ENCODE measurements around the gene NXPH3.
"Not testable (repeated sequence)": the region's sequence is repeated elsewhere in the genome, so short reads cannot be mapped to it uniquely, and the experiment has no call there.

NXPH3 gene

DNA sequence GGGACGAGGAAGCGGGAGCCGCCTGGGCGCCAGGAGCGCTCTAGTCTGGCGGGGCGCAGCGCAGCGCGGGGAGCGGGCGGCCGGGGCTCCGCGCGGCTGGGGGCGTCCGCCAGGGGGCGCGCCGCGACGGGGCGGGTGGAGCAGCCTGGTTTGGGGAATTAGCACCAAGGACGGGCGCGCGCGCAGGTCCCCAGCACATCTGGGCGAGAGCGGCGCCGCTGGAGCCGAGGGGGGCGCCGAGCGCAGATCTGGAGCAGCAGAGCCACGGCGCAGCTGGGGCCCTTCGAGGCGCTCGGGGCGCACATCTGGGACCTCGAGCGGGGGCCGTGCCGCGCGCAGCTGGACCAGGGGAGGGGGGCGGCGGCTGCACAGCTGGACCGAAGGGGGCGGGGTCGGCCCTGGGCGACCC is at the start of gene NXPH3:
NXPH3 (plus strand) TSS at position 193 of the 409 bp plus-strand sequence. CDS start 349 bp downstream, outside the sequence.
- peak; percentile 73 for DNase-seq

DNA sequence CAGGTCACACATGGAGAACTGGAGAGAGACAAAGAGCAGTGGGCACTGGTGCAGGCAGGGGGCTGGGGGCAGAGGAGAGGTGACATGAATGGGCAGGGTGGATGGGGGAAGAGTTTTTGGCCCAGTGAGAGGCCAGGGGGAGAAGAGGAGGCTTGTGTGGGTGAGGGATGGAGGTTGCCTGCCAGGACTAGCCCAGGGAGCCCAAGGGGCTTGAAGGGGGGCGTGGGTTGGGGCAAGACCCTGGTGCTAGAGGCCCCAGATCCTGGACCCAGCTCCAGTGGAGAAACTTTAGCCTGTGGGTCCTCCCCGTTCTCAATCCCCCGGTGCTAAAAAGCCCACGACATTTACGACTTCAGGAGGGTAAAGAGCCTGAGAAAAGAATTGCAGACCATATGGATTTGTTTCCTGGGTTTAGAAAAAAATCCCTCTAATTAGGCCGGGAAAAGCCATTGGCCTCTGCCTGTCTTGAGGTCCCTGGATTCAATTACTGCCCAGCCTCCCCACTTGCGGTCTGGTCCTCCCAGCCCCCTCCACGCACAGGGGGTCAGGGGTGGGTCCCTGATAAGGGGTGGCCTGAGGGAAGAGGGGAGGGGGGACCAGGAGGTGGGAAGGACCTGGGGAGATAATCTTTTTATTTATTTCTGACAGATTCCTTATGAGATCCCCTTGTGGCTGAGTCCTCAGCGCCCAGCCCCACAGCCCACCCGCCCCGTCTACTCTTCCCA is 47.6 kb upstream of the NXPH3 start:
- no peak for DNase-seq

GRCh38 chr17:49528966-49529365 is 46.7 kb upstream of the NXPH3 start:
- DNase-seq, result no peak

DNA sequence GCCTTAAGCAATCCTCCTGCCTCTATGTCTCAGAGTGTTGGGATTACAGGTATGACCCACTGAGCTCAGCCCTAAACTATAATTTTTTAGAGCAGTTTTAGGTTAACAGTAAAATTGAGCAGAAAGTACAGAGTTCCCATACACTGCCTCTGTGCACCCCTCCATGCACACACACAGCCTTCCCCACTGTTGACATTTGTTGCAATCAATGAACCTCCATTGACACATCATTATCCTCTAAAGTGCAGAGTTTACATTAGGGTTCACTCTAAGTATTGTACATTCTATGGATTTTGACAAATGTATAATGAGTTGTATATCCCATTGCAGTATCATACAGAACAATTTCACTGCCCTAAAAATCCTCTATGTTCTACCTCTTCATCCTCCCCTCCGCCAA is 45.6 kb upstream of the NXPH3 start:
- no peak for DNase-seq

DNA sequence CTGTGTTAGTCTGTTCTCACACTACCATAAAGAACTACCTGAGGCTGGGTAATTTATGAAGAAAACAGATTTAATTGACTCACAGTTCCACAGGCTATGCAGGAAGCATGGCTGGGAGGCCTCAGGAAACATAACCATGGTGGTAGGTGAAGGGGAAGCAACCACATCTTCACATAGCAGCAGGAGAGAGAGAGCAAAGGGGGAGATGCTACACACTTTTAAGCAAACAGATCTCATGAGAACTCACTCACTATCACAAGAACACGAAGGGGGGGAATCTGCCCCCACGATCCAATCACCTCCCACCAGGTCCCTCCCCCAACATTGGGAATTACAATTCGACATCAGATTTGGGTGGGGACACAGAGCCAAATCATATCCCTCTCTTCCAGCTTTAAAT is 31.8 kb upstream of the NXPH3 start:
- DNase-seq, result no peak

DNA sequence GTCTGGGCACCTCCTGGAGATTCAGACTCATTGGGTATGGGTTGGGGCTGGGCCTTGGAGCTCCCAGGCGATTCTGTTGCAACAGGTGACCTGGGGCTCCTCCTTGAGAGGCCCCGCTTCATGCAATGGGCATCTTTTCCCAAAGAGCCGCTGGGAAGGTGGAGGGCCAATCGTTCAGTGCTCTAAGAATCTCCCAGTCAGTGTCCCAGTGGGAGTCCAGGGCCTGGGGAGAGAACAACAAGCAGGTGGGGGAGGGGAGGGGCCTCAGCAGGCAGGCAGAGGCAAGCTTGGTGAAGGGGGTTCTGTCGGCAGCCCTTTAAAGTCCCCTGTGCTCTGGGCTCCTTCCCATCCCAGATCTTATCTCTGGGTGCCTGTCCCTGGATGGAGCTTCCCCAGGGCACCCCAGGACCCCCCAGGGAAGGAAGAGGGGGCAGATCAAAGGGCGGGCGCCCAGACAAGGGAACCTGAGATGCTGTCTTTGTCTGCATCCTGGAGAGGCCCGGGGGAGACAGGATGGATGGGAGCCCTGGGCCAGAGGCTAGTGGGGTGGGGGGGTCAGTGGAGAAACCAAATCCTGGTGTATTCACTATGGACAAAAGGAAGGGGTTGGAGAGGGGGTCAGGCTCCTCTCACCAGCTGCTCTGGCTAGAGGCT is 30.5 kb upstream of the NXPH3 start:
- no peak for DNase-seq

GRCh38 chr17:49545806-49546545 is 29.7 kb upstream of the NXPH3 start:
- no peak for DNase-seq

DNA sequence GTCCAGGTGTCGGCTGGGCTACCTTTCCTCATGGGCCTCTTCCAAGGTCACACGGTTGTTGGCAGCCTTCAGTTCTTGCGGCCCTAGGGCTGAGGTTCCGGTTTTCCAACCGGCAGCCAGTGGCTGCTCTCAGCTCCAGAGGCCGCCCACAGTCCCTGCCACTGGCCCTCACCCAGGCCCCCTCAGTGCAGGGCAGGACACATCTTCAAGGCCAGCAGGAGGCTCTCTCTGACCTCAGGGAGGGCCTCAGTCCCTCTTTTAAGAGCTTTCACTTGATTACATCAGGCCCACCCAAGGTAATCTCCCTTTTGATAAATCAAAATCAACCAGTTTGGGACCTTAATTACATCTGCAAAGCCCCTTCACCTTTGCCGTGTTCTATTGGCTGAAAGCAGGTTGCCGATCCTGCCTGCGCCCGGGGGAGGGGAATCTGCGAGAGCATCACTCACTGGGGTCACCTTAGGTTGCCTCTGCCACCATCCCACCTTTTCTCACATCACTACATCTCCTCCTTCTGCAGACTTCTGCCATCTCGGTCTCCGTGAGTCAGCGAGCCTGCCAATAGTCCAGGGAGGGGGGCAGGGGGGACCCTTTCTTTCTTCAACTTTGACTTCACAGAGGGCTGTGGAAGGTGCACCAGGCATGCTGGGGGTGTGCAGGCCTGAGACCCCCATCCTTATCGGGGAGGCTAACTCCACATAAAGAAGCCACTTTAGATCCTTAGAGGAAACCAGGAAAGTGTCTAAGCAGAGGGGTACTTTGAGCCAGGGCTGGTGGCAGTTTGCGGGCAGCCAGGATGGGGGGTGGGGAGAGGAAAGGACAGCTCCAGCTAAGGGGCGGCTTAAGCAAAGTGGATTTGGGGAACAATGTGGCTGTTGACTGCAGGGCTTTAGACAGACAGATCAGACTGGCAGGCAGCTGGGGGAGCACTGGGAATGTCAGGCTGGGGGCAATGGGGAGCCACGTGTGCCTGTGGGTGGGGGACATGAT is 28.8 kb upstream of the NXPH3 start:
- DNase-seq, result no peak

- no peak for DNase-seq
Measured at GRCh38 chr17:49547566-49547965, 28.1 kb upstream of the NXPH3 start.

DNA sequence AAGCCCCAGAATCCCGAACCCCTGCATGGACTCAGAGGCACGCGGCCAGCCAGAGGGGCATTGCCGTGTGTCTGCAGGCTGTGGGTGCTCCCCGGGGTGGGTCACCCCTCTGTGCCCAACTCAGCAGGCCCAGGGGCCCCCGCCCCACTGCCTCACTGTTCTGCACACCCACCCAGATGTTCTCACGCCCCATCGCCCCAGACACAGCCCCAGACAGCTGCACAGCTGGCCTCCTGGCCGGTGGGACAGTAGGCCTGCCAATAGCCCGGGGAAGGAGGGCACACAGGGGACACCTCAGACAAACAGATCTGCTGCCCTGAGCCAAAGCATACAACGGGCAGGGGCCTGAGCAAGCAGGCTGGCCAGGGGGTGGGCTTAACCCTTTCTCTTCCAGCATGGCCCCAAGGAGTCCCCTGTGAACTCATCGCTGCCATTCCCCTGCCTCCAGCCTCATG is 27.6 kb upstream of the NXPH3 start:
- no peak for DNase-seq

DNA sequence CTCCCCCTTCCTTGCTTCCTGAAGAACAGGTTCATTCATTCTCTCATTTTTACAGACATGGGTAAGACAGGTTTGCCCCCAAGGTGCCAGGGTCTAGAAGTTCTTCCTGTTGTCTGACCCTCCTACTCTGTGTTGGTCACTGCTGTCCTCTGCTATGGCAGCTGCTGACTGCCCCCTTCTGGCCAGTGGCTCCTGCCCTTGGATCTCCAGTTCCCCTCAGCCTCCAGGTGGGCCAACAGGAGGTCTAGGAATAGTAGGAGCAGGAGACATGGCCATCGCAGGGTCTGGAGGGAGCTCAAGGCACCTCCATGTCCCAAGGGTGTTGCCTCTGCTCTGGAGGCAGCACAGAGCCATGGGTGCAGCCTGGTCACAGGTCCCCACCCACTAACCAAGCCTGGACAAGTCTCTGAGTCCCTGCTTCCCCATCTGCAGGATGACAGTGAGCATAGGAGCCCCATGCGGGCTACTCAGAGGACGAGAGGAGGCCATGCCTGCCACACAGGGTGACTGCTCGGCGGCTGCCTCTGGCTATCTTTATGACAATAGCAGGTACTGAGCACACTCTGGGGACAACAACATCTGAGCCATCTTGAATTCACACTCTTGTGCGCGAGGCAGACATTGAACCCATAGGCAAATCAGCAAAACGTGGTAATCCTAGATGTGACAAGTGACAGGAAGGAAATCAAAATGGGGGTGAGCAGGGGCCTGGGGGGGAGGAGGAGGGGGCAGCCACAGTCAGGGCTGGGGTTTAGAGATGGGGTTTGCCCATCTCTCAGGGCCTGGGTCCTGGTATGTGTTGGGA is 27.0 kb upstream of the NXPH3 start:
- DNase-seq, result peak; percentile 24

- no peak for DNase-seq
Measured at GRCh38 chr17:49549311-49549605, 26.4 kb upstream of the NXPH3 start.

DNA sequence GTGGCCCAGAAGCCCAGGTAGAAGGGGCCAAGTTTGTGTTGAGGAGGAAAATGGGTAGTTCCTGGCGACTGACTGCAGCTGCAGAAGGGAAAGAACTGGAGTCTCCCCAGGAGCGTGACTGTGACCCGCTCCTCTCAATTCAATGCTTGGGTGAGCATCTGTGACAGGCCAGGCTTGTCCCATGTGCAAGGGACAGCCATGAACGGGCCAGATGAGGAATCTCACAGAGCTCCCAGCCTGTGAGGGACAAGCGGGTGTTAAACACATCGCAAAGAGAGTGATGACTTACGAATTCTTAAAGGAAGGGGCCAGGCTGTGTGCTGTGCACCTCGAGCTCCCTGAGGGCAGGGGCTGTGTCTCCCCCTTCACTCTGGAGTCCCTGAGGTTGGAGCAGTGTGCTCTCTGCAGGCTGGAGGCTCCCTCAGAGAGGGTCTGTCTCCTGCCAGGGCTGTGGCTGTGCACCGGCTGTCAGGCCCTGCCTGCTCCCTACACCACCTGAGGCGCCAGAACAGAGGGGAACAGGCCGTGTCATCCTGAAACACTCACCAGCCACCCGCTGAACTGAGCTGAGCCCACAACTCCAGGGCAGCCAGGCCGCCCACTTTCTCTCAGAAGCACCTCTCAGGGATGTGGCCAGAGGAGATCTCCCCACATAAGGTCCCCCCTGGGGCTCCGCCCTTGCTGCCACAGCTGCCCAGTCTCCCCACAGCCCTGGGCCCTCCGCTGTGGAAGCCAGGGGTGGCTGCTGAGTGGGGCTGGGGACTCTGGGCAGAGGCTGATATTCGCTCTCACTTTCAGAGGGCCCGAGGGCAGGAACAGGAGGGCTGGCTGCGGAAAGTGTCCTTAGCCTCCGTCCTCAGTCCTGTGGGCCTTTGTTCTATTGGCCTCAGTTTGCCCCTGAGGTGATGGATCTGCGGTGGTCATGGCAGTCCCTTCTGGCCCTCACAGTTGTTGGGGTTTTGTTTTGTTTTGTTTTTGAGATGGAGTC is 25.7 kb upstream of the NXPH3 start:
- no peak for DNase-seq

DNA sequence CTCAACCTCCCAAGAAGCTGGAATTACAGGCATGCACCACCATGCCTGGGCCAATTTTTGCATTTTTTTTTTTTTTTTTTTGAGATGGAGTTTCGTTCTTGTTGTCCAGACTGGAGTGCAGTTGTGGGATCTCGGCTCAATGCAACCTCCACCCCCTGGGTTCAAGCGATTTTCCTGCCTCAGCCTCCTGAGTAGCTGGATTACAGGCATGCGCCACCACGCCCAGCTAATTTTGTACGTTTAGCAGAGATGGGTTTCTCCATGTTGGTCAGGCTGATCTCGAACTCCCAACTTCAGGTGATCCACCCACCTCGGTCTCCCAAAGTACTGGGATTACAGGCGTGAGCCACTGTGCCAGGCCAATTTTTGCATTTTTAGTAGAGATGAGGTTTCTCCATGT is 24.9 kb upstream of the NXPH3 start:
- DNase-seq, result not testable (repeated sequence)

DNA sequence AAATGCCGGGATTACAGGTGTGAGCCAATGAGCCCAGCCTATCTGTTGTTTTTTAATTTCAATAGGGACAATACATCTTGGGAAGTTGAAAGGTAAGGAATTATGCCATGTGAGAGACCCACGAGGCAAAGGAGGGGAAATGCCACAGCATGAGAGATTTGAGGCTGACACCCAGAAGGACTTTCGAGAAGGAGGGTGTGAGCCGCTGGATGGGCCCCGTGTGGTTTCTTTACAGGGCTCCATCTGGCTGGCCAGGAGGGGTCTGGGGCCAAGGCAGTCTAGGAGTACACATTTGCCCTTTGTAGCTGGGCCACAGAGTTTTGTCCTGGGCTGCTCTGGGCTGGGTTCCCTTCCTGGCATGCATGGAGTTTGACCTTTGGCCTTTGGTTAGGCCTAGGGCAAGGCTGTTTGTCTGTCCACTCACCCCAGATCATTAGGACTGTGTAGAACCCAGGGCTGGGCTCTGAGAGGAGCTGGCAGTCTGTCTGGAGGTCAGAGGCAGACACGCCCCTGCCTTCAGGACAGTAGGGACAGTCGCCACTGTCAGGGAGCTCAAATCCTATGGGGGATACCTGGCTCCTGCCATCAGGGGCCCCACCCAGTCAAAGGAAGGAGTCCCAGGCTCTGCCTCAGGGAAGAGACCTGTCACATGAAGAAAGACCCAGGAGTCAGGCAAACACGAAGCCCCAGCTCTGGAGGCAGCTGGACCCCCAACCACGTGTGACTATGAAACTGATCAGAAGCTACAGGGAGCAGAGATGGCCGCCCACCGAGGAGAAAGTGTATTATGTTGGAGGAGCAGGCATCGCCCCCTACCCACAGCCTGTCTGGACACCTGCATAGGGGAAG is 24.2 kb upstream of the NXPH3 start:
- no peak for DNase-seq

- no peak for DNase-seq
Measured at GRCh38 chr17:49552070-49552751, 23.5 kb upstream of the NXPH3 start.

GRCh38 chr17:49553676-49554335 is 21.9 kb upstream of the NXPH3 start:
- DNase-seq, result no peak

All from CD4-positive, alpha-beta T cell treated with Interleukin-17A for 4 hours (primary cell).